ENCODE results near the gene SPATA19.
"Not testable (repeated sequence)": the region's sequence is repeated elsewhere in the genome, so short reads cannot be mapped to it uniquely, and the experiment has no call there.

The SPATA19 gene

DNA sequence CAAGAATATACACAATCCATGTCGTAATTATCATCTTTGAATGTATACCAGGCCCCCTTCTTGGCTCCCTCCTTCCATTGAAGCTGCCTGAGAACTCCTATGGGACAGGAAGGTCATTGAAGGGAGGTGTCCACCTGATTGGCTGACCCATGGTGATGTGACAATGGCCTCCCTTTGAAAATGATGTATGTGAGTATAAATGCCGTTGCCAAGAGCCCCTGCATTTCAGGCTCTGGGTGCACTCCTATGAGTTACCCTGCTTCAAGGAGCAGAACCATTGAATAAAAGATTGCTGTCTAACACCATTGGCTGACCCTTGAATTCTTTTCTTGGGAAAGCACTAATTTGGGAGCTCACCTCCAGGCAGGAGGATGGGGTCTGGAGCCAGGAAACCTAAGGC is at the start of gene SPATA19:
SPATA19 (minus strand) TSS at position 101 of the 400 bp plus-strand sequence; CDS start at position 34, 67 bp downstream.
- no peak for DNase-seq

- DNase-seq, result no peak
These were observed 49.8 kb upstream of the SPATA19 start for GRCh38 chr11:133895061-133895479.

- no peak for DNase-seq
These were observed 48.1 kb upstream of the SPATA19 start for GRCh38 chr11:133893381-133893780.

DNA sequence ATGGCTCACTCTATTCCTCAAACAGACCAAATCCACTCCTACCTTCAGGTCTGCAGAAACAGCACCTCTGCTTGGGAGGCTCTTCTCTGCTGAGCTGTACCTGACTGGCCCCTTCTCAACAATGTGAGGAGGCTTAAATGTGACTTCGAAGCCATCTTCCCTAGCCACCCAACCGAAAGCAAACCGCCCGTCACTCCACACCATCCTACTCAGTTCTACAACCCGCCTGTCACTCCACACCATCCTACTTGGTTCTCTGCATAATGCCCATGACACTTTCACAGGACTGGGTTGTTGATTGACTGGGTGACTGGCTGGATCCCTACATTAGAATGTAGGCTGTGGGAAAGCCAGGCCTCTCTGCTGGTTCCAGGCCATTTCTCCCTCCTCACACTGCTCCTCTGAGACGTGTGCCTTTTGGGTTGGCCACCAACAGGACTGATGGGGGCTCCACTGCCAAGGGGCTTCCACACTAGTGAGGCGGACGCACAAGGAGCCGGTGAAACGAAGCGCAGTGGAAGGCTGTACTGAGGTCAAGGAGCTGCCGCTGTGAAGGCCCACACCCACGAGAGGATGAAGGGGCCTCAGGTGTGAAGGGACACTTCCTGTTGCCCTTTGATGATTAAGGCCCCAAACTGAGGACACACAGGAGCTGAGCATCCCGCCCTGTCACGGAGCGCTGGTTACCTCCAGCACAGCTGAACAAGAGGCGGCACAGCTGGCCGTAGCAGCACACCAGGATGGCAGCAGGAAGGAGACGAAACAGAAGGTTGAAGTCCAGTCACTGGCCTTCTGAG is 47.5 kb upstream of the SPATA19 start:
- DNase-seq, result no peak

DNA sequence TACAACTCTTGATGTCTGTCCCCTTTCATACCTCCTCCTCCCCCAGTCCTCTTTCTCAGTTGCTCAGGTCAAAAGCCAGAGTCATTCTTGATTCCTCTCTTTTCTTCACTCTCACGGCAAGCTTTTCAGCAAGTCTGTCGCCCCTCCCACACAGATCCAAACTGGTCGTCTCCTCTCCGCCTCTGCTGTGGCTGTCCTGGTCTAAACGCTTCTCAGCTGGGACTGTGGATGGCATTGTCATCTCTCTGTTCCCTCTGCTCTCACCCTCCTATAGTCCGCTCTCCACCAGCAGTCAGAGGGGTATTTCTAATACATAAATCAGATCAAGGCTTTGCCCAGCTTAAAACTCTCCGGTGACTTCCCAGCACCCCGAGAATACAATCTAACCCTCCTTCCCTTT is 46.8 kb upstream of the SPATA19 start:
- DNase-seq, result no peak

- no peak for DNase-seq
These were observed 44.6 kb upstream of the SPATA19 start for GRCh38 chr11:133889893-133890292.

- DNase-seq, result no peak
These were observed 43.9 kb upstream of the SPATA19 start for GRCh38 chr11:133889188-133889587.

DNA sequence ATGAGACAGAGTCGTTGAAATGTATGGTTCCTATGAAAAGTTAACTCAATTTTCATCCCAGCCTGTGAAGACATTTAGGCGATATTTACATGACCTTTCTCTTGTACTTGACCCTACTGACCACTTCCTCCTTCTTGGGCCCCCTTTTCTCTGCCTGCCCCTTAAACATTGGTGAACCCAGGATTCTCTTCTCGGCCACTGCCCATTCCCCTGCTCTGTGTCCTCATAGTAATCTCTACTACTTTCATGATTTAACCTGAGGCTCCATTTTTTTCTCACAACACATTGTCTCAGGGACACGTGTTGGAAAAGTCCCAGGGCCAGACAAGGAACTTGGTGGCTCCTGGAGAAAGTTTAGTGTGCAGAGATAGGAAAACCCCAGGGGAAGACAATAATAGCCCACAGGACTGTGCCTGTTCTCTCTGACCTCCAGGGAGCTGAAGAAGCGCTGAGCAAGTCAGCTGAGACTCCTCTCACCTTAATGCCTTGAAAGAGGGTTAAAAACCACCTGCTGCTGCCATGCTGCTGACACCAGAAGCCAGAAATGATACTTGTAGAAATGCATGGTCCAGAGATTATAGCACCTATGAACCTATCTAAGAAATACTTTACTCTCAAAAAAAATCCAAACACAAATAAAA is 42.5 kb upstream of the SPATA19 start:
- no peak for DNase-seq

DNA sequence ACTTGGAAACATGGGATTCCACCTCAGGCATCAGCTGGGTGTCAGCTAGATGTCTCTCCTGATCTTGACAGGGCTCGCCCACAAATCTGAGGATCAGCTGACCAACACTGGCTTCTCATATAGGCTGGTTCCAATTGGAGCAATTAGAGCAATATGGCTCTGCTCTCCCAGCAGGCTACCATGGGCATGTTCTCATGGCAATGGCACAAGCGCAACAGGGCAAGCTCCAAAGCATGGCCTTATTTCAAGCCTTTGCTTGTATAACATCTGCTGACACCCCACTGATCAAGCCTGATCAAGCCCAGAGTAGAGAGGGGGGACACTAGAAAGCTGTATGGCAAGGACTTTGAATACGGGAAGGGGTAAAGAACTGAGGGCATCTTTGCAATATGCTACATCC is 40.7 kb upstream of the SPATA19 start:
- no peak for DNase-seq

DNA sequence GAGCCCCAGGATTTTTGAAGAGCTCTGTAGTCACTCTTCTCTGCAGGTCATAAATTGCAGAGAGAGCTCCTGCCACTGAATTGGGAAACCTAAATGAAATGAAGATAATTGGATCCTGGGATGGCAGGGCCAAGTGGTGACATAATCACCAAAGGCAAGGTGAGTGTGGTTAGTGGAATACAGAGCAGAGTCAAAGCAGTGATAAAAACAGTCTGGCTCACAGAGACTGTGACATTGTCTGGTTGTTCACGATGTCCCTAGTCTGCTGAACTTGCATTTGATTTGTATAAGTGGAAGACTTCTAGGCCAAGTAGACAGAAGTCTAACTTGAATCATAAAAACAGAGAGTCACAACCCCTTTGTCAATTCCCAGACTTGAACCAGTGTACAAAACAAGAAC is 26.8 kb upstream of the SPATA19 start:
- DNase-seq, result no peak

GRCh38 chr11:133867456-133867855 is 22.1 kb upstream of the SPATA19 start:
- no peak for DNase-seq

GRCh38 chr11:133865466-133865865 is 20.2 kb upstream of the SPATA19 start:
- no peak for DNase-seq

GRCh38 chr11:133864756-133865155 is 19.4 kb upstream of the SPATA19 start:
- DNase-seq, result no peak

DNA sequence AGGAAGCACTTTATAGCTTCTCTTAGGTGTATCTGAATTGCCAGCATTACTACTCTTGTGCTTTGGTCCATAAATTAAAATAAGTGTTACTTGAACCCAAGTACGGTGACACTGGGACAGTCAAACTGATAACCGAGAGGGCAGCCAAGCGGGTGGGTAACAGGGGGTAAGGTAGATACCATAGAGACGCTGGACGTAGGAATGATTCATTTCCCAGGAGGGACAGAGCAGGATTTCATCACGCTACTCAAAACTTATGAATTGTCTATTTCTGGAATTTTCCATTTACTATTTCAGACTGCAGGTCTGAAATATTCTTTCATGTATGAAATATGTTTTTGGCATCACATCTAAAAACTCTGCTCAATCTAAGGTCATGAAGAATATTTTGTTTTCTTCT is 14.8 kb upstream of the SPATA19 start:
- no peak for DNase-seq

- not testable (repeated sequence) for DNase-seq
These were observed 9.1 kb upstream of the SPATA19 start for GRCh38 chr11:133854330-133854960.

DNA sequence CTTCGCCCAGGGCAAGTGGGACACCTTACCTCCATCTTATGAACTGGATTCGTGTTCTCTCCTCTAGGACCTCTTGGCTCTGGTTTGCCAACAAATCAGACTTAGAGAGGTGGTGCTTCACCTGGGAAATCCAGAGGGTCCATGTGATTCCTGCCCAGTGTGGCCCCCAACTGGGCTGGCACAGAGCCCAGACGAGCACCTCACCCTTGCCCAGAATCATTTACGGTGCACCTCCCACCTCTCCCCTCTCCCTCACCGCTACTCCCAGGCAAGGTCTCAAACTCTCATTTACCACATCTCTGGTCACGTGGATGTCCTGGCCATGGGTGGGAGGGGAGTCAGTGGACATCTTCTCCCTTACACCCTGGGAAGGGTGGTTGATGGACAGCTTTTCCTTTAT is 1.1 kb downstream of the SPATA19 start:
- no peak for DNase-seq

GRCh38 chr11:133843454-133843987 is 1.8 kb downstream of the SPATA19 start:
- DNase-seq, result no peak

DNA sequence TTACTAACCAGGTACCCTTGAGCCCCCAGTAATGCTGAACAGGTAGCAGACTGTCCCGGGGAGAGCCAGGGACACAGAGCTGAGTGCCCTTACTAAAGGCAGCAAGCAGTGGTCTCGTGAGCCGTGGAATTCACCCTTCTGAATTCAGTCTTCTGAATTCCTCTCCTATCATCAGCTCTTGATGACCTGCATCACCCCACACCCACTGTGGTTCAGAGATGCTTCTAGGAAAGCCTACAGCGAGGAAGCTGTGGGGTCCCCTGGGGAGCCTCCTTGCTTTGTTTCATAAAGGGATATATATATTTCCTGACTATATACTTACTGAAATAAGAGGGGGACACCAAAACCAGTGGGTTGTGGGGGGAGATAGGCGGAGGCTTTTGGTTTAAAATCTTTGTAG is 2.6 kb downstream of the SPATA19 start:
- no peak for DNase-seq

- DNase-seq, result no peak
These were observed 3.3 kb downstream of the SPATA19 start for GRCh38 chr11:133842053-133842452.

DNA sequence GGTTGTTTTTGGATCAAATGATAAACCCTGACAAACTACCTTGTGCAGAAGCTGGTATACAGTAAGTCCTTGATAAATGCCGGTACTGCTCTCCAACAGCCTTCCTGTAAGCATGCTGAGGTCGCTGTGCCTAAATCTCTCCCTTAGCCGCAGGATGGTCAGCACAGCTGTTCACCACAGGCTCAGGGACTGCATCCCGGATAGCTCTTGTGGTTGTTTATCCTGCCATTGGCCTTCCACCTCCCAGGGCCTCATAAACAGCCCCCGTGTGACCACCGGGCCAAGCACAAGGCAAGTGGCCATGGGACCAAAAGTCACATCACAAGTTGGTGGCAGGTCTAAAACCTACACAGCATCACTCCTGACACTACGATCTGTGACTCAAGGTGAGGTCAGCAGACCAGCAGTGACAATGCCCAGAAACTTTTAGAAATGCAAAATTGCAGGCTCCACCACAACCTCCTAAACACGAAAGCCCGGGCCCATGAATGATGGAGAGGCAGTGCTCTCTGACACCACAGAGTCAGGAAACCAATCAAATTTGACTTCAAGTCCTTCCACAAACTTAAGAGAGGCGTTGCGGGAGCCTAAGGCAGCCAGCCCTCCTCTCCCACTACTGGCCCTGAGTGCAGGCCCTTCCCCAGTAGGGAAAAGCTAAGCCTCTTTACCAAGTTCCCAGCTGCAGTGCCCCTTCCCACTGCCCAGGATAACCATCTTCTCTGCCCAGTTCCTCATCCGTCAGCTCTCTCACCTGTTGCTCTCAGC is 3.9 kb downstream of the SPATA19 start:
- no peak for DNase-seq

GRCh38 chr11:133840479-133840941 is 4.8 kb downstream of the SPATA19 start:
- no peak for DNase-seq

GRCh38 chr11:133835593-133836548 is 9.4 kb downstream of the SPATA19 start:
- no peak for DNase-seq
